KMS-11 (cell line): Measurements from ENCODE around the gene KRT86.

ENCODE experiments used
- H2AFZ ChIP-seq: fragments of 200-600 bp; sonication (generic); 2 replicates; pipeline ENCODE4 v1.6.1; 2016; ENCODE audit warnings: antibody characterized with exemption, mixed run types, low read depth
- H3K27ac ChIP-seq: fragments of 200-600 bp; sonication (generic); 2 replicates; pipeline ENCODE4 v1.6.1; 2016; ENCODE audit warnings: mild to moderate bottlenecking, mixed run types
- H3K27me3 ChIP-seq: fragments of 200-600 bp; sonication (generic); 2 replicates; pipeline ENCODE4 v1.6.1; 2017; ENCODE audit warnings: mild to moderate bottlenecking, low read depth, mixed run types, moderate library complexity; ENCODE audit not compliant: insufficient read depth
- H3K36me3 ChIP-seq: fragments of 200-600 bp; sonication (generic); 2 replicates; pipeline ENCODE4 v1.6.1; 2017; ENCODE audit warnings: mild to moderate bottlenecking, mixed run types; ENCODE audit not compliant: insufficient read depth
- H3K4me1 ChIP-seq: fragments of 200-600 bp; sonication (generic); 2 replicates; pipeline ENCODE4 v1.6.1; 2016; ENCODE audit warnings: mild to moderate bottlenecking, low read depth, mixed run types; ENCODE audit not compliant: poor library complexity, severe bottlenecking
- H3K4me2 ChIP-seq: fragments of 200-600 bp; sonication (generic); 2 replicates; pipeline ENCODE4 v1.7.0; 2016; ENCODE audit warnings: mild to moderate bottlenecking, mixed run types
- H3K4me3 ChIP-seq: fragments of 200-600 bp; sonication (generic); IDR thresholded peaks from 2 replicates; pipeline ENCODE4 v1.6.1; 2017; ENCODE audit warnings: low read depth, low read length, mixed read lengths; ENCODE audit not compliant: insufficient read depth
- H3K79me2 ChIP-seq: fragments of 200-600 bp; sonication (generic); 2 replicates; pipeline ENCODE4 v1.6.1; 2016; ENCODE audit warnings: low read depth, mixed run types; ENCODE audit not compliant: insufficient read depth
- H3K9ac ChIP-seq: fragments of 200-600 bp; sonication (generic); 2 replicates; pipeline ENCODE4 v1.6.1; 2016; ENCODE audit warnings: mild to moderate bottlenecking, mixed run types
- H4K20me1 ChIP-seq: fragments of 200-600 bp; sonication (generic); 2 replicates; pipeline ENCODE4 v1.6.1; 2016; ENCODE audit warnings: mild to moderate bottlenecking, mixed run types; ENCODE audit not compliant: insufficient read depth
- TF ChIP-seq, protein P1 (sequence below): fragments of 200-600 bp; sonication (generic); conservative IDR thresholded peaks from 2 replicates; pipeline ENCODE4 v1.6.1; 2017; ENCODE audit warnings: low read depth, mild to moderate bottlenecking, antibody characterized with exemption, low read length, moderate library complexity, mixed read lengths

KRT86 gene

DNA sequence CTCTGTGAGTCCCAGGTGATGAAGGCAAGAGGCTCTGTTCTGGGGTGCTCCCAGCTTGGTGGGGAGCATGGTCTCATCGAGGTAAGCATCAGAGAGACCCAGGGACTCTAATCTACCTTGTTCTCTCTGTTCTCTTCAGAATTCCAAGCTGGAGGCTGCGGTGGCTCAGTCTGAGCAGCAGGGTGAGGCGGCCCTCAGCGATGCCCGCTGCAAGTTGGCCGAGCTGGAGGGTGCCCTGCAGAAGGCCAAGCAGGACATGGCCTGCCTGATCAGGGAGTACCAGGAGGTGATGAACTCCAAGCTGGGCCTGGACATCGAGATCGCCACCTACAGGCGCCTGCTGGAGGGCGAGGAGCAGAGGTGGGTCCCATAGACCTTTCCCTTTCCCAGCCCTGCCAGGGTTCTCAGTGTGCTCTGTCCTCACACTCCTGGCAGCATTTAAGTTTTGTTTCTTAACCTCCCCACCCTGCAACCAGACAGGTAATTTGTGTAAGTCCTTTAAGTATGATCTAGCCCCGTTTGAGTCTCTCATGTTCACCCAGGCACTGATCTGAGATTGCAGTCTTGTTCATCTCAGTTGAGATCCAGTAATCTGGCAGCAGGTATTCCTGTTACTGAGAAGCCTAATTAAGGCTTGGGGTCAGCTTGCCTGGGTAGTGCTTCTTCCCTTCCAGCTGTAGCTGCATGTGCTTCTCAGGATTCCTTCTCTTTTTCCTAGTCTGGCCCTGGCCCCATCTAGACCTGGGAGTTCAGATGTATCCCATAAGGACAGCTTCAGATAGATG is 31.7 kb downstream of the KRT86 start:
- Histone ChIP-seq H3K9ac (no peak overlapping the region), H3K36me3 (no peaks in the 10 kb centered on the region), H3K27ac (no peak overlapping the region), H2AFZ (no peak overlapping the region), H3K79me2 (no peaks in the 10 kb centered on the region), H3K4me3 (no peak overlapping the region), H3K4me2 (no peak overlapping the region), H3K27me3 (no peaks in the 10 kb centered on the region), H4K20me1 (no peaks in the 10 kb centered on the region), H3K4me1 (peaks cover 21% of the 10 kb centered on the region)
- TF ChIP-seq, protein P1, sequence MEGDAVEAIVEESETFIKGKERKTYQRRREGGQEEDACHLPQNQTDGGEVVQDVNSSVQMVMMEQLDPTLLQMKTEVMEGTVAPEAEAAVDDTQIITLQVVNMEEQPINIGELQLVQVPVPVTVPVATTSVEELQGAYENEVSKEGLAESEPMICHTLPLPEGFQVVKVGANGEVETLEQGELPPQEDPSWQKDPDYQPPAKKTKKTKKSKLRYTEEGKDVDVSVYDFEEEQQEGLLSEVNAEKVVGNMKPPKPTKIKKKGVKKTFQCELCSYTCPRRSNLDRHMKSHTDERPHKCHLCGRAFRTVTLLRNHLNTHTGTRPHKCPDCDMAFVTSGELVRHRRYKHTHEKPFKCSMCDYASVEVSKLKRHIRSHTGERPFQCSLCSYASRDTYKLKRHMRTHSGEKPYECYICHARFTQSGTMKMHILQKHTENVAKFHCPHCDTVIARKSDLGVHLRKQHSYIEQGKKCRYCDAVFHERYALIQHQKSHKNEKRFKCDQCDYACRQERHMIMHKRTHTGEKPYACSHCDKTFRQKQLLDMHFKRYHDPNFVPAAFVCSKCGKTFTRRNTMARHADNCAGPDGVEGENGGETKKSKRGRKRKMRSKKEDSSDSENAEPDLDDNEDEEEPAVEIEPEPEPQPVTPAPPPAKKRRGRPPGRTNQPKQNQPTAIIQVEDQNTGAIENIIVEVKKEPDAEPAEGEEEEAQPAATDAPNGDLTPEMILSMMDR = peak; percentile 39; the same call in 1 of the 2 replicates

DNA sequence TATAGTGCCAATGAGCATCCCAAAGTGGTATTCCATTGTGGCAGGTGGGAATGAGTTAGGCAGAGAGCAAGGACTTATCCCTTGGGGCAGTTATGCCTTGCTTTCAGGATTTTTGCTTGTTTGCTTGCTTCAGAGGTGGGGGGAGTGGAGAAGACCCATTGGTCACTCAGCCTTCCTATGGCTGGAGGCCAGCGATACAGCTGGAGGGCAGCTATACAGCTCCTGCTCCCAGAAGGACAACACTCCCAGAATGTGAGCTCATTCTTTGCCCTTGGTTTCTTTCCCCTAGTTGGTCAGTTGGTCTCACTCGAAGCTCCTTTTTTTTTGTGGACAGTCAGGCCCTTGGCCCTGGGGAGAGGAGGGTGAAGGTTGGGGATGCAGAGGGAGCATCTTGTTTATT is 32.3 kb downstream of the KRT86 start:
- no peak overlapping the region for H3K9ac ChIP-seq
- H3K27ac ChIP-seq = no peak overlapping the region
- no peak overlapping the region for H3K4me3 ChIP-seq
- no peaks in the 10 kb centered on the region for H4K20me1 ChIP-seq
- no peak overlapping the region for H2AFZ ChIP-seq
- H3K4me2 ChIP-seq = no peak overlapping the region
- no peaks in the 10 kb centered on the region for H3K27me3 ChIP-seq
- no peaks in the 10 kb centered on the region for H3K36me3 ChIP-seq
- H3K4me1 ChIP-seq = peaks cover 21% of the 10 kb centered on the region
- H3K79me2 ChIP-seq = no peaks in the 10 kb centered on the region
- TF ChIP-seq, protein P1 = no peak

DNA sequence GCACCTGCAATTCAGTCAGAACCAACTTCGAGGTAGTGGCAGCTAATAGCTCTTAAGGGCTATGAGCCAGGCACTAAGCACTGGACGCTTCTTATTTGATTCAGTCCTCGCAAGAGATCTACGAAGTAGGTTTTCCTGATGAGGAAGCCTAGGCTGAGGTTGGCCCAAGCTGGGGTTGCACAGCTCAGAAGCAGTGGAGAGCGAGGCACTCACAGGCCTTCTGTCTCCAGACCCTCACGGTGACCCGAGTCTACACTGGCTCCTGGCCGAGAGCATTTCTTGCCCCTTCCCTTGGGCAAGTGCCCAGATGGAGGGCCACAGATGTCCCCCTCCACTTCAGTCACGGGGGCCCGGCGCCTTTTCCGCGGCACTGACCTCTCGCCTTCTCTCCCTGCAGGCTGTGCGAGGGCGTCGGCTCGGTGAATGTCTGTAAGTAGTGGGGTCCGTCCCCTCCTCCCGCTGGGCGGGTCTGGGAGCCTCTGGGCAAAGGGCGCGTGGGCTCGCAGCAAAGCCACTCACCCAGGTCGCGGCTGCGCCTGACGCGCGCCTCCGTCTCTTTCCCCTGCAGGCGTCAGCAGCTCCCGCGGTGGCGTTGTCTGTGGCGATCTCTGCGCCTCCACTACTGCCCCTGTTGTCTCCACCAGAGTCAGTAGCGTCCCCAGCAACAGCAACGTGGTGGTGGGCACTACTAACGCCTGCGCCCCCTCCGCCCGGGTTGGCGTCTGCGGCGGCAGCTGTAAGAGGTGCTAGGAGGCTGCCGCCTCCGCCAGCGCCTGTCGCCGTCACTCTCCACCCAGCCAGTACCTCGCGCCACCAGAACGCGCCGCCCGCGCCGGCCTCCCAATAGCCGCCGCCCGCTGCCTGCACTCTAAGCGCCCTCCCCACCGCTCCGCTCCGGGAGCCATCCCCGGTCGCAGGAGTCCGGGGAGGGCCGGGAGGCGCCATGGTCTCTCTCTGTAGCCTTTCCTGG is 33.7 kb downstream of the KRT86 start:
- H2AFZ ChIP-seq = no peak overlapping the region
- H3K4me2 ChIP-seq = no peak overlapping the region
- no peaks in the 10 kb centered on the region for H3K36me3 ChIP-seq
- no peaks in the 10 kb centered on the region for H3K79me2 ChIP-seq
- no peaks in the 10 kb centered on the region for H4K20me1 ChIP-seq
- H3K4me1 ChIP-seq = peaks cover 21% of the 10 kb centered on the region
- H3K4me3 ChIP-seq = no peak overlapping the region
- H3K9ac ChIP-seq = no peak overlapping the region
- TF ChIP-seq, protein P1 = no peak
- H3K27ac ChIP-seq = no peak overlapping the region
- no peaks in the 10 kb centered on the region for H3K27me3 ChIP-seq

DNA sequence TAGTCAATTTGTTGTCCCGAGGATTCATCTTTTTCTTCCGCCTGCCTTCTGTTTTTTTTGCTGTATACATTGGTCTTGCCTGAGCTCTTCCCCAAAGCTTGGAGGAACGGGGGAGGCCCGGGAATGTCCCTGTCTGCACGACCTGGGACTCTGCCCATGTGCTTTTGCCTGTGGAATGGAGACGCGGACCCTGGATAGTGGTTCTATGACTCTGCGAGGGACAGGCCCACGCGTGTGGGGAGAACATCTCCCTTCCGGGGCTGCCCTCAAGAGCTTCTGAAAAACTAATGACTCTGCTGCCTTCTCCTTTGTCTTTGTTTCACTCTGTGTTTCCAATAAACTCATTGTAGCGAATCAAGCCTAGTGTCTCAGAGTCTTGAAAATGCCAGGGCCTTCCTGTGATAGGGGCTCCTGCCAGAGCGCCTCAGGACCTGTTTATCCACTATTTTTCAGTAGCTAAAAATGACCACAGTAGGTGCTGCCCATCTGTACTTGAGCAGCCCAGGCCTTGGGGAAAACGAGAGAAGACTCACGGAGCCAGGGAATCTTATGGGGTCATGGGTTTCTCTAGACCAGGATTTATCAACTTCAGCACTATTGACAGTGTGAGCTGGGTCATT is 34.5 kb downstream of the KRT86 start:
- Histone ChIP-seq H3K27me3 (no peaks in the 10 kb centered on the region), H3K27ac (no peak overlapping the region), H3K79me2 (no peaks in the 10 kb centered on the region), H4K20me1 (no peaks in the 10 kb centered on the region), H3K4me1 (peaks cover 21% of the 10 kb centered on the region), H3K4me3 (no peak overlapping the region), H3K36me3 (no peaks in the 10 kb centered on the region), H3K4me2 (no peak overlapping the region), H2AFZ (no peak overlapping the region), H3K9ac (no peak overlapping the region)
- TF ChIP-seq, protein P1 = no peak
